ENCODE results near the gene IQCN. TPM values are rescaled to one million over a fixed set of nuclear protein-coding genes. Genes with fewer than 3 reads are reported as not detected.

IQCN gene
- total and polyA plus RNA-seq, 2 donors (not counting 1 experiment from before 2014, with no cell fraction given), result 52.0 to 63.6 TPM

DNA sequence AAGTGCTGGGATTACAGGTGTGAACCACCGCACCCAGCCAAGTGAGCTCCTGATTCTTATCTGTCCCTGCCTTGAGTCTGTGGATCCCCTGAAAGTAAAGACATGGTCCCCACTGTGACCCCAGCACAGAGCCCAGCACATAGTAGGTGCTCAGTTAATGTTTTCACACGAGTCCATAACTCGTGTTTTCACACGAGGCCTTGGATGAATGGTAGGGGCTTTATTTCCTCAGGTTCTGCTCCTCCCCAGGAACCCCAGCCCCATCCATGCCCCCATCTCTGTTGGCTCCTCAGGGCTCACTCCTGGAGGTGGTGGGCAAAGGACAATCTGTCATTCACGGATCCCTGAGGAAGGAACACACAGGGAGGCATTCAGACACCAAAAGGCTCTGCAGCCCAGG, 24.4 kb downstream of the IQCN start:
- POLR2A ChIA-PET, result interaction anchor here (0.7 kb wide), 2 partner anchors 48 to 140 kb away, joined by 3 to 4 read pairs; no protein-coding TSS in a partner anchor
- H3K9ac ChIP-seq (ENCODE audit: low read length), result no peak overlapping the region
- 90% methylated on average over 2 of the region's 5 CpGs for WGBS (ENCODE audit: insufficient coverage)

DNA sequence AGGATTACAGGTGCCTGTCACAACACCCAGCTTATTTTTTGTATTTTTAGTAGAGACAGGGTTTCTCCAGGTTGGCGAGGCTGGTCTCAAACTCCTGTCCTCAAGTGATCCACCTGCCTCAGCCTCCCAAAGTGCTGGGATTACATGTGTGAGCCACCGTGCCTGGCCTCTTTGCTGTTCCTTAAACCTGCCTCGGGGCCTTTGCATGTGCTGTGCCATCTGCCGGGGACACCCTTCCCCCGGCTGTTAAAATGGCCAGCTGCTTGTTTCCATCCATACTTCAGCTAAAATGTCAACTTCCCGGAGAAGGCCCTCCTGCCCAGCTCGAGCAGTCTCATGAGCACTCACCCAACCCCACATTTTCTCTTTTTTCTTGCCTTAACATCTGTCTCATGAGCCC, 29.0 kb downstream of the IQCN start:
- no peaks in the 10 kb centered on the region for H3K4me1 Mint-ChIP-seq
- 71% methylated on average over 7 of the region's 7 CpGs for WGBS (ENCODE audit: insufficient coverage)
- CTCF ChIA-PET, result interaction anchor here (0.7 to 1.5 kb wide), 3 partner anchors 37 to 88 kb away, joined by 3 to 4 read pairs (median 3); no protein-coding TSS in a partner anchor

More for the DNA sequence above, 24.4 kb downstream of the IQCN start:
- CTCF ChIA-PET, result interaction anchor here (0.6 to 8.0 kb wide), 11 partner anchors 10 to 274 kb away, joined by 3 to 152 read pairs (median 4); partner anchors contain the start of genes MPV17L2, PIK3R2 and RAB3A
- ATAC-seq (ENCODE audit: low read depth) (no peak), DNase-seq (no peak)
- H3K9me3 Mint-ChIP-seq (ENCODE audit: insufficient read depth), result no peaks in the 10 kb centered on the region
- no peak overlapping the region for H3K27ac Mint-ChIP-seq
- H3K4me1 ChIP-seq (ENCODE audit: control insufficient read depth in 2 of 2, insufficient read depth in 2 of 2, low read length in 2 of 2), result peaks cover 20 to 29% of the 10 kb centered on the region in 2 donors
- TF ChIP-seq, protein P1, sequence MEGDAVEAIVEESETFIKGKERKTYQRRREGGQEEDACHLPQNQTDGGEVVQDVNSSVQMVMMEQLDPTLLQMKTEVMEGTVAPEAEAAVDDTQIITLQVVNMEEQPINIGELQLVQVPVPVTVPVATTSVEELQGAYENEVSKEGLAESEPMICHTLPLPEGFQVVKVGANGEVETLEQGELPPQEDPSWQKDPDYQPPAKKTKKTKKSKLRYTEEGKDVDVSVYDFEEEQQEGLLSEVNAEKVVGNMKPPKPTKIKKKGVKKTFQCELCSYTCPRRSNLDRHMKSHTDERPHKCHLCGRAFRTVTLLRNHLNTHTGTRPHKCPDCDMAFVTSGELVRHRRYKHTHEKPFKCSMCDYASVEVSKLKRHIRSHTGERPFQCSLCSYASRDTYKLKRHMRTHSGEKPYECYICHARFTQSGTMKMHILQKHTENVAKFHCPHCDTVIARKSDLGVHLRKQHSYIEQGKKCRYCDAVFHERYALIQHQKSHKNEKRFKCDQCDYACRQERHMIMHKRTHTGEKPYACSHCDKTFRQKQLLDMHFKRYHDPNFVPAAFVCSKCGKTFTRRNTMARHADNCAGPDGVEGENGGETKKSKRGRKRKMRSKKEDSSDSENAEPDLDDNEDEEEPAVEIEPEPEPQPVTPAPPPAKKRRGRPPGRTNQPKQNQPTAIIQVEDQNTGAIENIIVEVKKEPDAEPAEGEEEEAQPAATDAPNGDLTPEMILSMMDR (IDR thresholded peaks at IDR 0.05), result no peak
- TF ChIP-seq EZH2 (IDR thresholded peaks at IDR 0.05; ENCODE audit: borderline replicate concordance, insufficient read depth, low read depth, low read length, poor library complexity, severe bottlenecking), result no peak
- peaks cover 24% of the 10 kb centered on the region for H3K4me1 Mint-ChIP-seq
- no peak overlapping the region for H3K4me2 ChIP-seq (replicated peaks; ENCODE audit: low read depth, low read length, poor library complexity, severe bottlenecking)
- H4K20me1 ChIP-seq (ENCODE audit: control insufficient read depth, insufficient read depth, low read length, poor library complexity, severe bottlenecking), result peaks cover 6% of the 10 kb centered on the region
- no peaks in the 10 kb centered on the region for H3K36me3 ChIP-seq (replicated peaks in 1 of 2; ENCODE audit: control extremely low read depth in 1 of 2, control insufficient read depth in 1 of 2, extremely low read depth in 1 of 2, insufficient read depth in 2 of 2, low read length in 1 of 2)
- H3K27me3 ChIP-seq (replicated peaks in 1 of 4; ENCODE audit: control extremely low read depth in 1 of 4, control insufficient read depth in 3 of 4, insufficient read depth in 4 of 4, low read length in 3 of 4), result peaks cover 0 to 25% (median 2%) of the 10 kb centered on the region in 4 experiments
- peaks cover 3% of the 10 kb centered on the region for H3K79me2 ChIP-seq (ENCODE audit: control insufficient read depth, insufficient read depth, low read length)
- H3K27ac ChIP-seq (ENCODE audit: low read length in 2 of 2), result no peak overlapping the region
- peaks cover 0 to 5% (median 0%) of the 10 kb centered on the region in 3 donors for H3K9me3 ChIP-seq (ENCODE audit: control extremely low read depth in 1 of 3, control insufficient read depth in 2 of 3, insufficient read depth in 1 of 3, low read length in 2 of 3)
- no peak overlapping the region for H3K4me3 ChIP-seq (ENCODE audit: control extremely low read depth in 1 of 5, extremely low read depth in 1 of 5, insufficient read depth in 1 of 5, low read depth in 2 of 5, low read length in 4 of 5)
- intact Hi-C loops (cut with micrococcal nuclease), result loop anchor here (2.0 to 5.0 kb wide), 2 partner anchors 81 to 153 kb away; partner anchors contain the start of gene MAST3
- H2AFZ ChIP-seq (ENCODE audit: insufficient read depth, low read depth, low read length, poor library complexity, severe bottlenecking), result no peak overlapping the region
- H3K4me3 Mint-ChIP-seq, result no peak overlapping the region
- peaks cover 4% of the 10 kb centered on the region for H3K27me3 Mint-ChIP-seq

More for the DNA sequence above, 29.0 kb downstream of the IQCN start:
- no peak overlapping the region for H2AFZ ChIP-seq (ENCODE audit: insufficient read depth, low read depth, low read length, poor library complexity, severe bottlenecking)
- H3K9ac ChIP-seq (ENCODE audit: low read length), result no peak overlapping the region
- no peaks in the 10 kb centered on the region for H3K79me2 ChIP-seq (ENCODE audit: control insufficient read depth, insufficient read depth, low read length)
- Mint-ChIP-seq H3K9me3 (ENCODE audit: insufficient read depth) (no peaks in the 10 kb centered on the region), H3K27ac (no peak overlapping the region), H3K4me3 (no peak overlapping the region), H3K27me3 (peaks cover 4% of the 10 kb centered on the region)
- no peaks in the 10 kb centered on the region for H3K36me3 ChIP-seq (replicated peaks in 1 of 2; ENCODE audit: control extremely low read depth in 1 of 2, control insufficient read depth in 1 of 2, extremely low read depth in 1 of 2, insufficient read depth in 2 of 2, low read length in 1 of 2)
- DNase-seq (no peak), ATAC-seq (ENCODE audit: low read depth) (no peak)
- no peak overlapping the region for H3K4me2 ChIP-seq (replicated peaks; ENCODE audit: low read depth, low read length, poor library complexity, severe bottlenecking)
- no peaks in the 10 kb centered on the region for H3K4me1 ChIP-seq (ENCODE audit: control insufficient read depth in 2 of 2, insufficient read depth in 2 of 2, low read length in 2 of 2)
- intact Hi-C loops (cut with micrococcal nuclease), result no loop called here
- no peak overlapping the region for H3K27ac ChIP-seq (ENCODE audit: low read length in 2 of 2)
- POLR2A ChIA-PET, result interaction anchor here (0.6 kb wide), 1 partner anchor 11 kb away, joined by 5 read pairs; no protein-coding TSS in a partner anchor
- TF ChIP-seq EZH2 (IDR thresholded peaks at IDR 0.05; ENCODE audit: borderline replicate concordance, insufficient read depth, low read depth, low read length, poor library complexity, severe bottlenecking), result no peak
- TF ChIP-seq, protein P1 (IDR thresholded peaks at IDR 0.05), result no peak
- no peaks in the 10 kb centered on the region for H4K20me1 ChIP-seq (ENCODE audit: control insufficient read depth, insufficient read depth, low read length, poor library complexity, severe bottlenecking)
- H3K27me3 ChIP-seq (replicated peaks in 1 of 4; ENCODE audit: control extremely low read depth in 1 of 4, control insufficient read depth in 3 of 4, insufficient read depth in 4 of 4, low read length in 3 of 4), result peaks cover 0 to 9% (median 0%) of the 10 kb centered on the region in 4 experiments
- H3K4me3 ChIP-seq (ENCODE audit: control extremely low read depth in 1 of 5, extremely low read depth in 1 of 5, insufficient read depth in 1 of 5, low read depth in 2 of 5, low read length in 4 of 5), result no peak overlapping the region
- H3K9me3 ChIP-seq (ENCODE audit: control extremely low read depth in 1 of 3, control insufficient read depth in 2 of 3, insufficient read depth in 1 of 3, low read length in 2 of 3), result peaks cover 0 to 4% (median 0%) of the 10 kb centered on the region in 3 donors
